Measurements from ENCODE around the gene ATP13A5. TPM values are rescaled to one million over a fixed set of nuclear protein-coding genes. Genes with fewer than 3 reads are reported as not detected.

Gene ATP13A5
- total RNA-seq, 1 donor from 2014 or later = not detected

DNA sequence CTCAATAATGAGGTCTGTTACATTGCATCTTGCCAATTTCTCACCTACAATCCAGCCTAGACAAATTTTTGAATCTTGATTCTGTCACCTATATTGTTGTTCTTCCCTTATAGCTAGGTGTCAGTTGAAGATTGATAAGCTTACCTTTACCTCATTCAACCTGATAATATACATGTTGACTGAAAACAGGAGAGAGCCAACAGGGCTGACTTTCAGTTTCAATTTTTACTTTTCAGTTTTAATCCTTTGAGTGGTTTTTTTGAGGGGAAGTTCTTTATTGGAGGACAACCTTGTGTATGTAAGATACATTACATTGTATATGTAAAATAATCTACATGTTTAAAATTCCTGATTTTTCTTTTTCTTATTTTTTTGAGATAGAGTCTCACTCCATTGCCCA, 5.8 kb downstream of the ATP13A5 start:
- Histone ChIP-seq H3K4me1 (ENCODE audit: insufficient read depth, low read length) (no peaks in the 10 kb centered on the region), H3K36me3 (ENCODE audit: insufficient read depth, low read length) (no peaks in the 10 kb centered on the region), H3K9ac (ENCODE audit: low read length) (no peak overlapping the region), H3K4me3 (ENCODE audit: insufficient read depth, low read depth, low read length) (no peak overlapping the region), H3K9me3 (ENCODE audit: insufficient read depth, low read depth, low read length) (no peaks in the 10 kb centered on the region), H3K4me2 (ENCODE audit: low read length) (no peak overlapping the region), H2AFZ (ENCODE audit: low read depth, low read length) (no peak overlapping the region), H3K27ac (ENCODE audit: low read depth, low read length) (no peak overlapping the region), H3K79me2 (ENCODE audit: insufficient read depth, low read length) (no peaks in the 10 kb centered on the region), H3K27me3 (ENCODE audit: insufficient read depth, low read length) (no peaks in the 10 kb centered on the region), H4K20me1 (ENCODE audit: insufficient read depth, low read length) (no peaks in the 10 kb centered on the region)
- Mint-ChIP-seq H3K4me1 (ENCODE audit: low read depth, unreplicated experiment) (no peaks in the 10 kb centered on the region), H3K36me3 (ENCODE audit: low read depth, unreplicated experiment) (no peaks in the 10 kb centered on the region), H3K9me3 (ENCODE audit: unreplicated experiment) (no peaks in the 10 kb centered on the region), H3K4me3 (ENCODE audit: unreplicated experiment) (no peak overlapping the region), H3K27ac (ENCODE audit: unreplicated experiment) (no peak overlapping the region), H3K27me3 (ENCODE audit: low read depth, unreplicated experiment) (no peaks in the 10 kb centered on the region)
- FAIRE-seq (no peak), DNase-seq (ENCODE audit: low read depth) (no peak)
- TF ChIP-seq, protein P1, sequence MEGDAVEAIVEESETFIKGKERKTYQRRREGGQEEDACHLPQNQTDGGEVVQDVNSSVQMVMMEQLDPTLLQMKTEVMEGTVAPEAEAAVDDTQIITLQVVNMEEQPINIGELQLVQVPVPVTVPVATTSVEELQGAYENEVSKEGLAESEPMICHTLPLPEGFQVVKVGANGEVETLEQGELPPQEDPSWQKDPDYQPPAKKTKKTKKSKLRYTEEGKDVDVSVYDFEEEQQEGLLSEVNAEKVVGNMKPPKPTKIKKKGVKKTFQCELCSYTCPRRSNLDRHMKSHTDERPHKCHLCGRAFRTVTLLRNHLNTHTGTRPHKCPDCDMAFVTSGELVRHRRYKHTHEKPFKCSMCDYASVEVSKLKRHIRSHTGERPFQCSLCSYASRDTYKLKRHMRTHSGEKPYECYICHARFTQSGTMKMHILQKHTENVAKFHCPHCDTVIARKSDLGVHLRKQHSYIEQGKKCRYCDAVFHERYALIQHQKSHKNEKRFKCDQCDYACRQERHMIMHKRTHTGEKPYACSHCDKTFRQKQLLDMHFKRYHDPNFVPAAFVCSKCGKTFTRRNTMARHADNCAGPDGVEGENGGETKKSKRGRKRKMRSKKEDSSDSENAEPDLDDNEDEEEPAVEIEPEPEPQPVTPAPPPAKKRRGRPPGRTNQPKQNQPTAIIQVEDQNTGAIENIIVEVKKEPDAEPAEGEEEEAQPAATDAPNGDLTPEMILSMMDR (IDR thresholded peaks at IDR 0.05; ENCODE audit: insufficient read depth, low read depth, low read length) = no peak
- TF ChIP-seq EZH2 (IDR thresholded peaks at IDR 0.05; ENCODE audit: insufficient read depth, low read length) = no peak

DNA sequence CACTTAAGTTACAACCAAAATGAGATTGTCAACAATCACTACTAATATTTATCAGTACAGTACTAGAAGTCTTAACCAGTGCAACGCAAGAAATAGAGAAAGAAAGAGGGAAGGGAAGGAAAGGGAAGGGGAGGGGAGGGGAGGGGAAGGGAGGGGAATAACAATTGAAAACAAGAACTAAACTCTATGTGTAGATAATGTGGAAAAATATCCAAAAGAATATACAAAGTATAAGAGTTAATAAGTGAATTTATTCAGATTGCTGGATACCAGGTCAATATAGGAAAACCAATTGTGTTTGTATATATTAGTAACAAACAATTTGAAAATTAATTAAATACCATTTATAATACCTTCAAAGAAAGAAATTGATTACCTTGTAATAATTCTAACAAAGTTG, 10.7 kb downstream of the ATP13A5 start:
- no peaks in the 10 kb centered on the region for H3K9me3 ChIP-seq (ENCODE audit: insufficient read depth, low read depth, low read length)
- H3K4me1 ChIP-seq (ENCODE audit: insufficient read depth, low read length) = no peaks in the 10 kb centered on the region
- H3K27ac Mint-ChIP-seq (ENCODE audit: unreplicated experiment) = no peak overlapping the region
- no peaks in the 10 kb centered on the region for H3K9me3 Mint-ChIP-seq (ENCODE audit: unreplicated experiment)
- H3K36me3 ChIP-seq (ENCODE audit: insufficient read depth, low read length) = no peaks in the 10 kb centered on the region
- no peaks in the 10 kb centered on the region for H3K27me3 Mint-ChIP-seq (ENCODE audit: low read depth, unreplicated experiment)
- no peak overlapping the region for H3K4me2 ChIP-seq (ENCODE audit: low read length)
- no peak overlapping the region for H3K9ac ChIP-seq (ENCODE audit: low read length)
- H4K20me1 ChIP-seq (ENCODE audit: insufficient read depth, low read length) = no peaks in the 10 kb centered on the region
- H3K36me3 Mint-ChIP-seq (ENCODE audit: low read depth, unreplicated experiment) = no peaks in the 10 kb centered on the region
- no peak overlapping the region for H3K4me3 ChIP-seq (ENCODE audit: insufficient read depth, low read depth, low read length)
- no peak overlapping the region for H3K27ac ChIP-seq (ENCODE audit: low read depth, low read length)
- FAIRE-seq (no peak), DNase-seq (ENCODE audit: low read depth) (no peak)
- no peaks in the 10 kb centered on the region for H3K27me3 ChIP-seq (ENCODE audit: insufficient read depth, low read length)
- peaks cover 2% of the 10 kb centered on the region for H3K4me1 Mint-ChIP-seq (ENCODE audit: low read depth, unreplicated experiment)
- no peak overlapping the region for H2AFZ ChIP-seq (ENCODE audit: low read depth, low read length)
- no peak overlapping the region for H3K4me3 Mint-ChIP-seq (ENCODE audit: unreplicated experiment)
- no peaks in the 10 kb centered on the region for H3K79me2 ChIP-seq (ENCODE audit: insufficient read depth, low read length)
- TF ChIP-seq EZH2 (IDR thresholded peaks at IDR 0.05; ENCODE audit: insufficient read depth, low read length) = no peak
- TF ChIP-seq, protein P1 (IDR thresholded peaks at IDR 0.05; ENCODE audit: insufficient read depth, low read depth, low read length) = no peak

DNA sequence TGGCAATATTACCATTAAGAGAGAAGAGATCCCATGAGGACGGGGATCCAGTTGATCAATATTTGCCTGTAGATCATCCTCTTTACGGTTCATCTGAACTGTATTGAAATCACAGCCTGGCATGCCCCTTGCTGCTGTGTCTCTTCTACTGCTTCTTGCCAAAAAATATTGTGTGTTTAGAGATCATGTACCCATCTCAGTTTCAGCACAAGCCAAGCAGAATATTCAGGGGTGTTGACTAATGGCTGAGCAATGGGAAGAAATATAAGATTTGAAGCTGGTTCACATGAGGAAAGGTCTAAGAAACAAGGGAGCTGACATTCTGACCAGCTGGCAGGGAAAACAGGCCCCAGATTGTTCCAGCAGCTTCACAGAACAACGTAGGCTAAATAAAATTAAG, 21.3 kb downstream of the ATP13A5 start:
- DNase-seq (ENCODE audit: low read depth) (no peak), FAIRE-seq (no peak)
- H3K9me3 ChIP-seq (ENCODE audit: insufficient read depth, low read depth, low read length) = no peaks in the 10 kb centered on the region
- TF ChIP-seq, protein P1 (IDR thresholded peaks at IDR 0.05; ENCODE audit: insufficient read depth, low read depth, low read length) = no peak
- TF ChIP-seq EZH2 (IDR thresholded peaks at IDR 0.05; ENCODE audit: insufficient read depth, low read length) = no peak
- H3K79me2 ChIP-seq (ENCODE audit: insufficient read depth, low read length) = no peaks in the 10 kb centered on the region
- H3K4me2 ChIP-seq (ENCODE audit: low read length) = no peak overlapping the region
- H3K27ac ChIP-seq (ENCODE audit: low read depth, low read length) = no peak overlapping the region
- Mint-ChIP-seq H3K27ac (ENCODE audit: unreplicated experiment) (no peak overlapping the region), H3K27me3 (ENCODE audit: low read depth, unreplicated experiment) (peaks cover 4% of the 10 kb centered on the region), H3K4me3 (ENCODE audit: unreplicated experiment) (no peak overlapping the region), H3K36me3 (ENCODE audit: low read depth, unreplicated experiment) (no peaks in the 10 kb centered on the region), H3K9me3 (ENCODE audit: unreplicated experiment) (no peaks in the 10 kb centered on the region), H3K4me1 (ENCODE audit: low read depth, unreplicated experiment) (no peaks in the 10 kb centered on the region)
- H3K4me1 ChIP-seq (ENCODE audit: insufficient read depth, low read length) = no peaks in the 10 kb centered on the region
- no peak overlapping the region for H3K4me3 ChIP-seq (ENCODE audit: insufficient read depth, low read depth, low read length)
- H3K9ac ChIP-seq (ENCODE audit: low read length) = no peak overlapping the region
- H3K36me3 ChIP-seq (ENCODE audit: insufficient read depth, low read length) = no peaks in the 10 kb centered on the region
- no peaks in the 10 kb centered on the region for H3K27me3 ChIP-seq (ENCODE audit: insufficient read depth, low read length)
- H2AFZ ChIP-seq (ENCODE audit: low read depth, low read length) = no peak overlapping the region
- H4K20me1 ChIP-seq (ENCODE audit: insufficient read depth, low read length) = no peaks in the 10 kb centered on the region

All from astrocyte (in vitro differentiated cells and primary cell).